Body of pancreas (tissue), 4 donors: ENCODE results near the gene NOL4L.

Experiments used
- CTCF ChIP-seq, 7 experiments: fragments of 450-650 bp in 4 of 7; fragments of 200-600 bp in 3 of 7; sonication (generic) in 3 of 7; IDR thresholded peaks; one replicate each; pipeline ENCODE4 v1.5.1; 2016 to 2019; ENCODE audit warnings: antibody characterized with exemption in 7 of 7
- POLR2A ChIP-seq, 3 donors: fragments of 450-650 bp; IDR thresholded peaks; one replicate each; pipeline ENCODE4 v1.6.1; 2016; ENCODE audit warnings: antibody characterized with exemption in 3 of 3, mild to moderate bottlenecking in 2 of 3

- no peak for TF ChIP-seq CTCF (IDR thresholded peaks at IDR 0.05)
- no peak for TF ChIP-seq POLR2A (IDR thresholded peaks at IDR 0.05)
Measured at GRCh38 chr20:32395066-32395465, 190.1 kb downstream of the NOL4L start.
